LoVo (cell line): ENCODE data around the gene SMIM21.

ENCODE experiments used
- DNase-seq: peaks from one replicate; pipeline ENCODE4 v3.0.0-alpha.2; 2016; ENCODE audit warnings: low spot score

Gene SMIM21

GRCh38 chr18:75427603-75428002 lies at the start of gene SMIM21:
TSS of gene SMIM21 (minus strand) at chr18:75427703. CDS start at chr18:75427563, 140 bp downstream.
- no peak for DNase-seq

DNA sequence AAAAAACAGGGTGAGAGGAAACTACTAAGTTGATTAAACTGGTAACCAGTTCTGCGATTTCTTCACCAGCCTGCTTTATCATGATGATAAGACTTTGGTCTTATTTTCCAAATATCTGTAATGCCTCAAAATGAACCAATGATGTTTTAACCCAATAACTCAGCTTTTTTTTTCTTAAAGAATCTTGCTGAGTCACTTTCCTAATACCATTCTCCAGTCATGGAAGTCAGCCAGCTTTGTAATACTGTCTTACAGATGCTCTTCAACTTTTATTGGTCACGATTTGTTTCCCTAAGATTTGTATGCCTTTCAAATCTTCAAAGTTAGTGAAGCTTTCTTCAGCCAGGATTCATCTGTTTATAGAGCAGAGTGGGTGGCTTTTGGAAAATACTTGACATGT lies 47.7 kb upstream of the SMIM21 start:
- peak; percentile 13 for DNase-seq

DNA sequence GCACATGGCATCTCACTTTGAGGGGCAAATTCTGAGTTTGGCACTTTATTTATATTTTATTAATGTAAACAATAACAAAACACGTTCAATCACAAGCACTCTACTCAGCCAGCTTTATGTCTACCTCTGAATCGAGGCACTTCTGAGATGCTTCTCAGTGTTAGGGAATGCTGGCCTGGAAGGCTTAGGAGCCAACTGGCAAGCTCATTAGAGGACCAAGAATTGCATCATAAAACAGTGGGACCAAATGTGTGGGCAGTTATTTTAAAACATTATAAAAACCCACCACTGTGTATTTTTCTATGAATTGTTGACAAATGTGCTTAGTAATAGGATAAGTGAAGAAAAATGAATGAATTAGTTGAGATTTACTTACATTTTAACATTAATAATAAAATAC lies 46.8 kb upstream of the SMIM21 start:
- no peak for DNase-seq

DNA sequence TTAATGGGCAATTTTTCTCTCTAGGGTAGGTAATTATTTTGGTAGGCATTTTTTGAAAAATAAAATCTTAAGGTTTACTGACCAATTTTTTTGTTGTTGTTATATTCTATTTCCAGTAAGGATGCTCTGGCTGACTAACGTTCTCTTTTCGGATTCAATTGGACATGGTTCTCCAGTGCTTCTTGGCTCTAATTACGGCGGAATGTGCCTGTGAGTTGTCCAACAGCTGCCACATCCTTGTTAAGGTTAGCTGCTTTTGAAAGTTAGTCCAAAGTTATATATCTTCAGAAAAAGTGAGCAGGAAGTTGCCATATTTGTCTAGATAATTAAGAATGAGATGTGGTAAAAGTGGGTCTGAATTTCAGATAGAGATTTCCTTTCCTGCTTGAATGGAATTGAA lies 45.8 kb upstream of the SMIM21 start:
- DNase-seq: no peak

DNA sequence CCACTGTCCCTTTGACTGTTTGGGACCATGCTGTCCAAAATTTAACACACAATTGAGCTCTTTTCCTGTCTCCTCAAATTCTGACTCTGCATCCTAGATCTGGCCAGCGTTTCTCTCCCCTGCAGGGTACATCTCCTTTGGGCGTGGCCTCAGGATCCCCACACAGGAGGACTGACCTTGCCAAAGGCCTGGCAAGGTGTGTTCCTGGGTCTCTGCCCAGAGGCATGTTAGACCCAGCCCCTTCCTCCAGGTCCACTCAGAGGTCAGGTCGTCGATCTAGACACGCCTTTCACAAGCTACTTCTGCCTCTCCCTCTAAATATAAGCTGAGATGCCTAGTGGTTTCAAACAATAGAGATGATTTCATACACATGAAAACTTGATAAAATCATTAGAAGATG lies 45.4 kb upstream of the SMIM21 start:
- DNase-seq: no peak

DNA sequence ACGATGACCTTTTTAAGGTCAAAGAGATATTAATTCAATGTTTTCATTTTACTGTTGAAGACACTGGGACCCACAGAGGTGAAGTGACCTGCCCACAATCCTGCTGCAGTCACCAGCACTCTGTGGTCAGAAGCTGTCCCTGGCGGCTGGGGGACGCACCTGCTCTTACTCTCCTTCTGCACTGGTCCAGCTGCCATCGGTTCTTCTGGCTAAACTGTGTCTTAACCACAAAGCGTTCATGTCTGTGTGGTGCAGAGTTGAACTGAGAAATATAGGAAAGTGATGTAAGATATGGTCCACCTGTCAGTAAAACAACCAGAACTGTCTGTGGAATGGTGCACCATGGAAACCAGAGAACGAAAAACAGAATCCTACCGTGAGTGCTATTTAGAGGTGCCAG lies 44.9 kb upstream of the SMIM21 start:
- DNase-seq: no peak

DNA sequence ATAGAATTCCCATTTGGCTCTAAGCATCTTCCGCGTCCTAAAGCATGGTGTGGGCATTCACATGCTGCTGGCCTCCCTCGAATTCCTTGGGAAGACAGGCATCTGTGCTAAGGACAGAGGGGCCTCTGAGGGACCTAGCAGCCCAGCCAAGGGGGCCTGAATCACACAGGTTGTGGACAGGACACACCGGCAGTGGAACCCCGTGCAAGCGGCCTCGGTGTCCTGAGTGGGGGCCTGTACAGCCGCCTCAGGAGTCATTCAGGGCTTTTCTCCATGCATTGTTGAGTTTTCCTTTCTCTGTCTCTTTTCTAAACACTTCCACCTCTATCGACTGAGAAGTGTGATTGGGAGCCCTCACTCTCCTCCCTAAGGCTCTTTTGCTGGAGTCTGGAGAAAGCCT lies 44.3 kb upstream of the SMIM21 start:
- no peak for DNase-seq

- DNase-seq: no peak
Observed at GRCh38 chr18:75467851-75468250, 40.3 kb upstream of the SMIM21 start.

DNA sequence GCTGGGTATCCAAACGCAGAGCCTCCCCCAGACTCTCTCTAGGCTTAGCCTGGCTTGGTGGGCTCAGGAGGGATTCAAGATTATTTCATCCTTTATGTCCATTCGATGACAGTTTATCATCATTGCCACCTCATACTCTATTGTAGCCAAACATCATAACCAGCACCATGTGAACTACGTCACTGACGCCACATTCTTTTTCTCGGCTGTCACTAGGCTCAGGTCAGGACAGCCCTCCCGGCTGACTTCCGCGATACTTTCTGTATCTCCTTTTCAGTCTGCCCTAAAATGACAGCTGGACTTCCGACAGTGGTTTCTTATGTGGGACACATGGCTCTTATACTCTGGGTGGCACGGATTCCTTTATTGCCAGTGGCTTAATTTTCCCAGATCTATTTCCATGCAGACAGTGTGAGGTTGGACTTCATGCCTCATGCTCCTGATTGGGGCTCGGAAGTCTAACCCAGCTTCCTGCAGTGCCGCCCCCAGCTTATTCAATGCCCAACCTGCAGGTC lies 39.8 kb upstream of the SMIM21 start:
- DNase-seq: no peak

DNA sequence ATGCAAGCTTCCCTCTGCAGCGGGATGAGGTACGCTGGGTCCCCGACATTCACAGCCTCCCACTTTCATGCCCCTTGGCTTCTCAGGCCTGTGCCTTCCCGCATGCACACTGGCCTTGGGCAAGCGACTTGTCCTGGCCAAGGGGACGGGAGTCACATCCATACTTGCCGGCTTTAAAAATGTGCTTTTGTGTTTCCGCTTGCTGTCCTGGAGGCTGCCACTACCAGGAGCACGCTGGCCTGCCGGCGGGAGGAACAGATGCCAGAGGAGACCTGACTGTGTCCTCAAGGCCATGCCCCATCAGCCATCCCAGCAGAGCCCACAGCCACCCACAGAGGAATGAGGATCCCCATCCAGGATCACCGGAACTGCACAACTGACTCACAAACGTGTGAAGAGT lies 36.9 kb upstream of the SMIM21 start:
- DNase-seq: no peak

DNA sequence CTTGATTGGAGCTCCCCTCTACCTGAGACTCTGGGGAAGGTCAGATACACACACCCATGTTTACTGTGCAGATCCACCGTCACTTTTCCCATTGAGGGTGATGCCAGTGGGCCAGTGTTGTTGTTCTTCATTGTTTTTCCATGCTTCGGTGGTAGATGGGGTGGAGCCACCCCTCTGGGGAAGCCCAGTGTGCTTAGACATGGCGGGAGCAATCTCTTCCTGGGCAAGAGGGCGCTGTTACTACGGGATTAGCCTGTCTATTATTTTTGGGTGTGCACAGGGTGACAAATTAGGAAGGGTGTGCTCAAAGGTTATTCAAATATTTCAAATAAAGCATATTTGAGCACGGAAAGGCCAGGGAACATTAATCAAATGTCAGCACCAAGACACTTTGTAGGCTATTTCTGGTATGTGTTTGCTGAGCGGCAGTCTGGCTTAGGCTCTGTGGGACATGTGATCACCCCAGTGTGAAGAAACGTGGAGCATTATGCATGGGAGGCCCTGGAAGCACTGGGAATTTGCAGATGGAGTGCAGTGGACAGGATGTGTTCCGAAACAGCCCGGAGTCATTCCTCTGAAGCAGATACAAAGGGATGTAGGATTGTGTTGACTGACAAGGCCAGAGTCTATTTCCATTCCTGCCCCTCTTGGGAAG lies 34.8 kb upstream of the SMIM21 start:
- DNase-seq: no peak

DNA sequence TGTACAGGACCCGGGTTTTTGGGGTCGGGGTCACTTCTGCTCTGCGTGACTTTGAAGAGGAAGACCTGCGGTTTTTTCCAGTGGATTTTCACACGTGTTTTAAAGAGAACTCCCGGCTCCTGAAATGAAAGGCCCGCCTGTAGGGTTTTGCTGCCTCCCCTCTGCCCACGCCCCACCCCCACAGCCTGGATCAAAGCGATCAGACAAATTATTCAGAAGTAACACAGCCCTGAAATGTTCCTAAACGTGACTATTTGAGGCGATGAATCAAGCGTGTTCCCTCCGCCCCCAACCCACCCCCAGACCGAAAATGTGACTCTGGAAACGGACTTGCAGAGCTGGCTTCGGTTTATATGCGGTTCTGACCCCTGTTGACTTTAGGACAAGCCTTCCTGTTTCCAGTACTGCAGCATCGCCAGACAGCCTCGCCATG lies 28.7 kb upstream of the SMIM21 start:
- DNase-seq: no peak

DNA sequence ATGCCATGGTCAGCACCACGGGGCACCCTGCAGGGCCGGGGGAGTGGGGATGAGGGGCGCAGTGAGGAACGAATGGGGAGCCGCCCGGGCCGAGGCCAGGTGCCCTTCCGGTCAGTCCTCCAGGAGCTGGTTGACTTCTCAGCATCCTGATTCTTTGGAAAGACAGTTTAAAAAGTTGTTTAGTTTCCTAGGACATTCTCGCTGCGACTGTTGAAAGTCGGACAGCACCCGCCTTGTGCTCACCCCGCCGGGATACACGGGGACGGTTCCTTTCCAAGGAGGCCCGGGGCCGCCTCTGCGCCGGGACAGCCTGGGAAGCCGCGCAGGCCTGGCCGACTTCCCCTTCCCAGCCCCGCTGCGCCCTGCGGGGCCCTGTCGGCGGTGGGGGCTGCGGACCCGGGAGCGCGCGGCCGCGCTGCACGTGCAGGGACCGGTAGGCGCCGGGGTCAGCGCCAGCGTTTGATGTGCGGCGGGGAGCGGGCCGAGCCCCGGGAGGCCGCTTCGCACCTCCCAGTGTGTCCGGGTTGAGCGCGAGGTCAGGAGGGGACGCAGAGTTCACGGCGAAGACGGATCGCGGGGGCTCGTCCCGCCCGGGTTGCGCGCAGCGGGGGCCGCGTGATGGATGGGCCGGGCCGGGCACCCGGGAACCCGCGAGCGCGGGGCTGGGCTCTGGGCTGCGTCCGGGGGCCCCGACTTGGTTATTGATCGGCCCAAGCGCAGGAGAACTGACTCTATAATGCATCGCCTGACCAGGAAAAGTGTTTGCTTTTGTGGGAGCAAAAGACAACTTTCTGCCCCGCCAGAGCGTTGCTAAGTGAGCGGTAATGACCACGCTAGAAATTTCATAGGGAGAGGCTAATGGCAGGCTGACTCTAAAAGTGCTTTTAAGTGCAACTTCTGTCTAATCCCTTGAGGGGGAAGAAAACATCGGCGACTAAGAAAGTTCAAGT lies 28.0 kb upstream of the SMIM21 start:
- no peak for DNase-seq

GRCh38 chr18:75454022-75454795 lies 26.7 kb upstream of the SMIM21 start:
- DNase-seq: no peak

DNA sequence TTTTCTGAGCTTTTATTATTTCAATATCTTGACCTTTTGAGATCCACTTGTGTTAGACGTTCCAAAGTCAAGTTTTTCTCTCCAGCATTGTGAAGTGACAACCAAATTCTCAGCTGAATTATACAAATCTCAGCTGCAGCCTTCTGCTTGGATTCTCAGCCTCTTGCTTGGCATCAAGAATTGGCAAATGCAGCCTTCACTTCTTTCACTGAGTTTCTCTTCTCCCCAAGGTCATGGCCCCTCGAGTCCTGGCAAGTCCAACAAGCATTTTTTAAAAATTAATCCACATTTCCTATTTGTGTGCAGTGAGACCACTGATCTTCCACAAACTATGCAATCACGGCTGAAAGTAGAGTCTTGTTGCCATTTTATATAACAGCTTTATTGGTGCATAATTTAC lies 23.4 kb upstream of the SMIM21 start:
- DNase-seq: no peak

DNA sequence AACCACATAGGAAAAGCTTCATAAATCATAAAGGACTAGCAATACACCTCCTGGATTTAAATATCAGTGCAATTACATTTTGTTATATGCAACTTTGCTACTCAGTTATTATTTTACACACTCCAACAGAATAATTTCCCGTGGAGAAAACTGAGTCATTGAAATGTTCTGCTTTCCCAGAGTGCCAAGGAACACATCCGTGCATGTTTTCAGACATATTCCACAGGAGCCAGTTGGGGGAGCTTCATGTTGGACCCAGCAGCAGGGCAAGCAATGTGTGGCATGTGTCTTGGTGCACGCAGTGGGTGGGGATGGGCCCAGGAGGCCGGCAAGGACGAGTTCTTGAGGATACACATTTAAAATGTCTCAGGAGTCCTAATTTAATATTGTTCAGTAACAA lies 14.4 kb upstream of the SMIM21 start:
- no peak for DNase-seq

DNA sequence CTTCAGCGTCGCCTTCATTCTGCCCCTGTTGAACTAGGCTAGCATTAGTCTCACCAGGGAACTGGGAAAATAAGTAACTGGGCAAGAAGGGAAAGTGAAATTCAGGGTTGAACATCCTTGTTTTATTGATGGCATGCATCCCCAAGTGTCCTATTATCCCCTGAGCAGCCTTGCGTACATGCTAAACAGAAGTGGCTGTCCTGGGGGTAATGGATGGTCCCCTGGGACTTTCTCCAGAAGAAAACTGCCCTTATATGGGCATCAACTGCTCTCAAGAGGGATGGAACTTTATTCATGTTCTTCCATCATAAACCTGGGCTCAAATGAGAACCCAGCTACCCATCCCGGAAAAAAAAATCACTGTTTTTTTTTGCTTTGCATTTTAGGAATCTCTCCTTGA lies 11.8 kb upstream of the SMIM21 start:
- DNase-seq: no peak

- DNase-seq: no peak
Observed at GRCh38 chr18:75438891-75439290, 11.4 kb upstream of the SMIM21 start.

DNA sequence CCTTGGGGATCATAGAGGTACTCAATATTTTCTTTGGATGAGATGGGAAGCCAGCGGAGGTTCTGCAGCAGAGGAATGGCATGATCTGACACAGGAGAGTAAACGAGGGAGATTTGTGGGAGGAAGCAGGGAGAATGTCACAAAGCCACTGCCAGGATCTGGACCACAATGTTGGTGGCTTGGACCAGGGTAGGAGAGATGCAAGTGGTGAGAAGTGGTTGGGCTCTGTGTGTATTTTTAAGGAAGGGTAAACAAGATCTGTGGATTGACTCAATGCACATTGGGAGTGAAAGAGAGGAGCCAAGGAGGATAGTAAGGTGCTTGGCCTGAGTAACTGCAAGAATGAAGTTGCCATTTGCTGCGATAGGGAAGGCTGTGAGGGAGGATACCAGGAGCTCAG lies 10.5 kb upstream of the SMIM21 start:
- DNase-seq: no peak

- no peak for DNase-seq
Observed at GRCh38 chr18:75433098-75433497, 5.6 kb upstream of the SMIM21 start.

DNA sequence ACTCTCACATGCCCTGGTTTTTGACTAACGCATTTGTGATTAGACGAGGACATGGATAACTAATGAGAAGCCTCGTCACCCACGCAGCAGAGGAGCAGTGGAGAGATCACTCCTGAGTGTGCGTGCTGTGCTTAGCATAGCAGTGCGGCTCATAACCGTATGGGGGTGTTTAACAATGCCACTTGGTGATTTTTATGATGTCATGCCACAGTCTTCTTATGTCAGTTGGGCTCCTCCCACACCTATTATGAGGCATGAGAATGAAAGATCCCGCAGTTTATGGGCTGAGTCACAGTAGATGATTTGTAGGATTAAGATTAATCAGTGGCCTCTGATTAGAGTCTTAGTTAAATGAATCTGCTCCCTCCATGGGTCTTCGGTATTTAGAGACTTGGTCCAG lies 2.5 kb upstream of the SMIM21 start:
- peak; percentile 37 for DNase-seq

DNA sequence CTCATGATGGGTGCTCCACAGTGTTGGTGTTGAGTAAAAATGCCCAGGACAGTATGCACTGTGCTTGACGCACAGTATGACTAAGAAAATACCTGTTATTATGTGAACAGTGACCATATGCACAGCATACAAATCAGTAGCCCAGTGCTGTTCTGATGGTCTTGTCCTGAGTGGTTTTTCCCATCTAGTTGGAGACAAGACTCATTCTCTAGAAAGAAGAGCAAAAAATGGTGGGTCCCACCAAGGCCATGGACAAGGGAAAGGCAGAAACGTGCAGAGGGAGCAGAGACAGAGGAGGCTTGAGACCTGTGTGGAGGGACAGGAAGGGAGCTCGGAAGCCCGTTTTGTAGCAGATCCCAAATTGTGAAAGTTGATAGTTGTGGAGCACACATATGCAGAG lies 987 bp upstream of the SMIM21 start:
- DNase-seq: no peak
